ENCODE results near the gene CMYA5. TPM values are rescaled to one million over a fixed set of nuclear protein-coding genes. Genes with fewer than 3 reads are reported as not detected.

Gene CMYA5
- total RNA-seq, 2 experiments from 2014 or later, result 0.13 to 0.16 TPM

- Mint-ChIP-seq H3K27ac (no peak overlapping the region), H3K27me3 (peaks cover 2% of the 10 kb centered on the region), H3K9me3 (no peaks in the 10 kb centered on the region), H3K4me3 (no peak overlapping the region), H3K36me3 (ENCODE audit: low read depth) (no peaks in the 10 kb centered on the region), H3K4me1 (ENCODE audit: low read depth) (no peaks in the 10 kb centered on the region)
- TF ChIP-seq CTCF (IDR thresholded peaks at IDR 0.05), result no peak
- ATAC-seq, result no peak
- ChIA-PET POLR2A (no interaction called here), CTCF (interaction anchor here (1.1 kb wide), 2 partner anchors 19 to 24 kb away, joined by 3 read pairs; no protein-coding TSS in a partner anchor)
- intact Hi-C loops (cut with micrococcal nuclease), result no loop called here
- no peak for DNase-seq
Measured at GRCh38 chr5:79834098-79834753, 144.6 kb downstream of the CMYA5 start.

GRCh38 chr5:79834754-79835714 lies 145.4 kb downstream of the CMYA5 start:
- ChIA-PET POLR2A (no interaction called here), CTCF (no interaction called here)
- TF ChIP-seq CTCF (IDR thresholded peaks at IDR 0.05), result no peak
- Mint-ChIP-seq H3K4me1 (ENCODE audit: low read depth) (no peaks in the 10 kb centered on the region), H3K36me3 (ENCODE audit: low read depth) (no peaks in the 10 kb centered on the region), H3K9me3 (no peaks in the 10 kb centered on the region), H3K27me3 (peaks cover 2% of the 10 kb centered on the region), H3K4me3 (no peak overlapping the region), H3K27ac (no peak overlapping the region)
- intact Hi-C loops (cut with micrococcal nuclease), result no loop called here
- ATAC-seq, result no peak
- no peak for DNase-seq

GRCh38 chr5:79837761-79838551 lies 148.3 kb downstream of the CMYA5 start:
- intact Hi-C loops (cut with micrococcal nuclease), result no loop called here
- POLR2A ChIA-PET, result no interaction called here
- Mint-ChIP-seq H3K27ac (no peak overlapping the region), H3K36me3 (ENCODE audit: low read depth) (no peaks in the 10 kb centered on the region), H3K9me3 (no peaks in the 10 kb centered on the region), H3K27me3 (peaks cover 7% of the 10 kb centered on the region), H3K4me3 (no peak overlapping the region), H3K4me1 (ENCODE audit: low read depth) (no peaks in the 10 kb centered on the region)
- ATAC-seq (no peak), DNase-seq (no peak)
- TF ChIP-seq CTCF (IDR thresholded peaks at IDR 0.05), result no peak
- CTCF ChIA-PET, result no interaction called here

- no peak for DNase-seq
- H3K36me3 Mint-ChIP-seq (ENCODE audit: low read depth), result no peaks in the 10 kb centered on the region
- no peak overlapping the region for H3K4me3 Mint-ChIP-seq
- TF ChIP-seq CTCF (IDR thresholded peaks at IDR 0.05), result no peak
- H3K9me3 Mint-ChIP-seq, result no peaks in the 10 kb centered on the region
- peaks cover 2% of the 10 kb centered on the region for H3K4me1 Mint-ChIP-seq (ENCODE audit: low read depth)
- ATAC-seq, result no peak
- intact Hi-C loops (cut with micrococcal nuclease), result no loop called here
- ChIA-PET POLR2A (no interaction called here), CTCF (interaction anchor here (1.2 to 1.5 kb wide), 3 partner anchors 13 to 244 kb away, joined by 3 to 5 read pairs (median 3); no protein-coding TSS in a partner anchor)
- peaks cover 7% of the 10 kb centered on the region for H3K27me3 Mint-ChIP-seq
- H3K27ac Mint-ChIP-seq, result no peak overlapping the region
Measured at GRCh38 chr5:79840084-79840990, 150.7 kb downstream of the CMYA5 start.
